GM18520 (cell line): ENCODE measurements around the gene PDZD4.
"Not testable (repeated sequence)": the region's sequence is repeated elsewhere in the genome, so short reads cannot be mapped to it uniquely, and the experiment has no call there.

ENCODE experiments used
- ATAC-seq: cut with Tn5 transposase; IDR thresholded peaks from one replicate; pipeline ENCODE4 v1.9.1; 2021; ENCODE audit not compliant: unreplicated experiment

The PDZD4 gene

DNA sequence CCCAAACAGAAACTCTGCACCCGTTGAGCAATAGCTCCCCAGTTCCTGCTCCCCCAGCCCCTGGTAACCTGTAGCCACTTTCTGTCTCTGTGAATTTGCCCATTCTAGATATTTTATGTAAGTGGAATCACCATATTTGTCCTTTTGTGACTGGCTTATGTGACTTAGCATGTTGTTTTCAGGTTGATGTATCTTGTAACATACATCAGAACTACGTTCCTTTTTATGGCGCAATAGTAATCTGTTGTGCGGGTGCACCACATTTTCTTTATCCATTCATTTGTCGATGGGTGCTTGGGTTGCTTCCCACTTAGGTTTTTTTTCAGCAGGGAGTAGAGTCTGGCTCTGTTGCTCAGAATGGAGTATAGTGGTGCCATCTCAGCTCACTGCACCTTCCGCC, 6.6 kb upstream of the PDZD4 start:
- no peak for ATAC-seq

- no peak for ATAC-seq
Measured at GRCh38 chrX:153832728-153833127, 2.4 kb upstream of the PDZD4 start.

- no peak for ATAC-seq
Measured at GRCh38 chrX:153831429-153832150, 1.2 kb upstream of the PDZD4 start.

- no peak for ATAC-seq
Measured at GRCh38 chrX:153830640-153831428, 490 bp upstream of the PDZD4 start.

GRCh38 chrX:153829549-153829798, 870 bp downstream of the PDZD4 start:
- no peak for ATAC-seq

- no peak for ATAC-seq
Measured at GRCh38 chrX:153828723-153829548, 1.4 kb downstream of the PDZD4 start.

GRCh38 chrX:153828308-153828707, 2.0 kb downstream of the PDZD4 start:
- no peak for ATAC-seq

DNA sequence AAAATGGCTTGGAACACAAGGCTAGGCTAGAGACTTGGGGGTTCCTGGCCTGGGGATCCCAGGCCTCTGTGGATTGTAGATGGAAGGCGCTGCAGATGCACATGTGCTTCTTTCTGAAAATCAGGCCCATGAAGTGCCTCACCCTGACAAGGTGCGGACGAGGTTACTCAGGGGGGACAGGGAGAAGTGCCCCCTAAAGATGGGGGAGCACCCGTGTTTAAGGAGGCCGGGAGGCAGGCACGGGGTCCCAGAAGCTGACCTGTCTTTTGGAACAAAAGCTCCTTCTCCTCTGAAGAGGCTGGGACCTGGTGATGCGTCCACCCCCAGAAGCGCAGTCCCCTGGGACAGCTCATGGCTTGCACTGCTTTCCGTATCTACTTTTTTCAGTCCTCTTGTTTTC, 2.4 kb downstream of the PDZD4 start:
- no peak for ATAC-seq

- no peak for ATAC-seq
Measured at GRCh38 chrX:153827016-153827415, 3.3 kb downstream of the PDZD4 start.

DNA sequence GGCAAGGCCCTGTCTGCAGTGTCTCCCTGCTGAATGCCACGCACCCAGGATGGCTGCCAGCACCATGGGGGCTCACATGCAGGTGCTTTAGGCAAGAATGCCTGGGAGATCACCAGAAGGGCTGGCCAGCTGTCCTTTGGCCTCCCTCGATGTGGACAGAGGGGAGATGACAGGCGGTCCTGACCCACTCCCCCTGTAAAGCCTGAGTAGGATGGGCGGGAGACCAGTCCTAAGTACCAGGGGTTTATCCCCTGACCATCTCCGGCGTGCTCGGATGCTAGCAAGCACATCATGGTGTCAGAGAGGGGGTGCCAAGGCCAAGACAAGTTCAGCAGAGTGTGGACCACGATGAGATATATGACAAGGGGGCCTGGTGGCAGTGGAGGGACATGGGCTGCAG, 5.3 kb downstream of the PDZD4 start:
- no peak for ATAC-seq

- ATAC-seq, result no peak
Measured at GRCh38 chrX:153824348-153824747, 6.0 kb downstream of the PDZD4 start.

DNA sequence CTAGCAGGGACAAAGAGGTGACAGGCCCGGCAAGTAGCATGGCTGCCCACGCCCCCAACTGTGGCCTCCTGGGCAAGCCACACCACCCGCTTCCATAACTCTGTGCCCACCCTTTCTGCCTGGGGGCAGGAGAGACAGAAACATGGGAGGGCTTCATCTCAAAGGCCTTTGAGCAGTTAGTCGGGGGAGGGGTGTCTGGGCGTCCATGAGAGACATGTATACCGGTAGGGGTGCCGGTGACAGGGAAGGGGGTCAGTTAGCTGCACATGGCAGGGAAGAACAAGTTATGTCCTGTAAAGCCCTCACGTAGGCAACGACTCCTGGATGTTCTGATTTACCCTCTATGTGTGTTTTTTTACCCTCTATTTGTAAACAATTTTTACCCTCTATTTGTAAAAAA, 9.3 kb downstream of the PDZD4 start:
- no peak for ATAC-seq

DNA sequence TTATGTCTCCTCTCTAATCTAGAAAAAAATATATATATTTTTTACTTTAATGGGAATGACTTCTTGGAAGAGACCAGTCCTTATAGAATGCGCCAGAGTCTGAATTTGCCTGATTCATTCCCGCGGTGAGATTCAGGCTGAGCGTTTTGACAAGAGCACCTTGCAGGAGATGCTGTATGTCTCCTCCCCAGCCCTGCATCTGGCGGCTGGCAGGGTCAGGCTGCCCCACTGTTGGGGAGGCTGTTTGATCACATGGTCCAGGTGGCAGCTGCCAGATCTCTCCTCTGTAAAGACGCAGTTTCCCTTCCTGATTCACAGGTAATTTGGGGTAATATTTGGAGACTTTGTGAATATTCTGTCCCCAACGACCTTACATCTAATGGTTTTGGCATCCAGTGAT, 9.7 kb downstream of the PDZD4 start:
- ATAC-seq, result no peak

GRCh38 chrX:153819384-153820040, 10.8 kb downstream of the PDZD4 start:
- ATAC-seq, result no peak

DNA sequence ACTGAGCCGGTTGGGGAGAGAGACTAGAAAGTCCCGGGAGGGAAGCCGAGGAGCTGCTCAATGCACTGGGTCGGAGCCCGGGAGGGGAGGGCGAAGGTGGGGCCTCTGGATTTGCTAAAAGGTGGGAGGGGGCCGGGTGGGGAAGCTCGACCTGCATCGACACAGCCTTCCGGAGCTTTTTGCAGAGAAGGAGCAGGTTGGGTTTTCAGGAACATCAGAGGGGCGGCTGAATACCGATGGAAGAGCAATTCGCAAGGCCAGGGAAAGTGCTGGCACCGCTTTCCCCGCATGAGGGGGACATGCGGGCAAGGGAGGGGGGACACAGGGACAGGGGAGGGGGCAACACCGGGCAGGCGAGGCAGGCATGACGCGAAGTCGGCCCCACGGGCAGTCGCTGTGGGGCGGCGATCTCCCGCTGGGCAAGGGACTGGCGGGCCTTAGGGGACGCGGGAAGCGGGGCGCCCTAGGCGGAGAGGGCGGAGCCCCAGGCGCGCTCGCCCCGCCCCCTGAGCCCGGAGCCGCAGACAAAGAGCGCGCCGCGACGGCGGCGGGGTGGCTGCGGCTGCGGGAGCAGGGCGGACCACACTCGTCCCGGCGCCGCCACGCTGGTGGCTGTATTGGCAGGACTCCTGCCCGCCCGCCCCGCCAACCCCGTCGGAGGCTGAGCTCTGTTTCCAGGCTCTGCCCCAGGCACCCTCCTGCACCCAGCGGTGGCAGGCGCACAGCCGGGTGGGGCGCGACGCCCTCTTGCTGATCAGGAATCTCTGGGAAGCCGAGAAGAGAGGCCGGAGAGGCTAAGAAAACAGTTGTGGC, 11.6 kb downstream of the PDZD4 start:
- no peak for ATAC-seq

DNA sequence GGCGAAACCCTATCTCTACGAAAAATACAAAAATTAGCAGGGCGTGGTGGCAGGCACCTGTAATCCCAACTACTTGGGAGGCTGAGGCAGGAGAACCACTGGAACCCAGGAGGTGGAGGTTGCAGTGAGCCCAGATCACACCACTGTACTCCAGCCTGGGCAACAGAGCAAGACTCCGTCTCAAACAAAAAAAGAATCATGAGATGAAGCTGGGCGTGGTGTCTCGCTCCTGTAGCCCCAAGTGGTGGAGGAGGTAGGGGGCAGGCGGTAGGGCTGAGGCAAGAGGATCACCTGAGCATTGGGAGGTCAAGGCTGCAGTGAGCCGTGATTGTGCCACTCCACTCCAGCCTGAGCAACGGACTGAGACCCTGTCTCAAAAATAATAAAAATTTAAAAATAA, 12.3 kb downstream of the PDZD4 start:
- ATAC-seq, result not testable (repeated sequence)

GRCh38 chrX:153816831-153817690, 13.3 kb downstream of the PDZD4 start:
- ATAC-seq, result no peak

- no peak for ATAC-seq
Measured at GRCh38 chrX:153814591-153815315, 15.6 kb downstream of the PDZD4 start.

DNA sequence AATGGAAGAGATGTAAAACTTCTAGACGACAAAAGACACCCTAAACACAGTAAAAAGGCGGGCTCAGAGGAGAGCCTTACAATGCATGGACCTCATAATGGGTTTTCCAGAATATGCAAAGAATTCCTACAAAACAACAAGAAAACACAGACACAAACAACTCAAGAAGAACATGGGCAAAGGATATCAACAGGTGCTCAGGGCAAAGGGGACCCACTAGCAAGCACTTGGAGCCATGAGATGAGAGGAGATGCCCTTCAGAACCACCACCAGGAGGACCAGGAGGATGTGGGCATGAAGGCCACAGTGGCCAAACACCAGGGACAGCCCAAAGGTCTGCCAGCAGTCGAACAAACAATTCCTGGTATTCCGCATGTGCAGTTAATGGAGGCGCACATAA, 17.2 kb downstream of the PDZD4 start:
- ATAC-seq, result no peak
